Measurements from ENCODE around the gene IL4I1.

The IL4I1 gene

GRCh38 chr19:49877879-49878743, 18.6 kb downstream of the IL4I1 start:
- peak; percentile 93 for DNase-seq (ENCODE audit: low read depth)

- DNase-seq (ENCODE audit: low read depth): peak; percentile 88
Observed at GRCh38 chr19:49877020-49877878, 19.4 kb downstream of the IL4I1 start, which contains the start of the genes AKT1S1 and TBC1D17. TSS of gene AKT1S1 (minus strand) at chr19:49877355. CDS start at chr19:49873295, 4,060 bp downstream. TSS of gene TBC1D17 (plus strand) at chr19:49877702. CDS start at chr19:49877724, 22 bp downstream.

GRCh38 chr19:49876422-49877019, 20.2 kb downstream of the IL4I1 start:
- DNase-seq (ENCODE audit: low read depth): peak; percentile 83

GRCh38 chr19:49875857-49876421, 20.7 kb downstream of the IL4I1 start:
- no peak for DNase-seq (ENCODE audit: low read depth)

GRCh38 chr19:49875177-49875576, 21.5 kb downstream of the IL4I1 start:
- no peak for DNase-seq (ENCODE audit: low read depth)

- DNase-seq (ENCODE audit: low read depth): no peak
Observed at GRCh38 chr19:49874503-49875157, 22.1 kb downstream of the IL4I1 start.

GRCh38 chr19:49873834-49874233, 22.9 kb downstream of the IL4I1 start:
- no peak for DNase-seq (ENCODE audit: low read depth)

- no peak for DNase-seq (ENCODE audit: low read depth)
Observed at GRCh38 chr19:49873129-49873521, 23.6 kb downstream of the IL4I1 start.

- no peak for DNase-seq (ENCODE audit: low read depth)
Observed at GRCh38 chr19:49872245-49873128, 24.2 kb downstream of the IL4I1 start.

- no peak for DNase-seq (ENCODE audit: low read depth)
Observed at GRCh38 chr19:49871349-49871985, 25.2 kb downstream of the IL4I1 start.

- no peak for DNase-seq (ENCODE audit: low read depth)
Observed at GRCh38 chr19:49870309-49870901, 26.3 kb downstream of the IL4I1 start.

GRCh38 chr19:49869484-49870308, 27.0 kb downstream of the IL4I1 start:
- peak; percentile 68 for DNase-seq (ENCODE audit: low read depth)

- DNase-seq (ENCODE audit: low read depth): no peak
Observed at GRCh38 chr19:49869009-49869483, 27.6 kb downstream of the IL4I1 start.

- DNase-seq (ENCODE audit: low read depth): peak; percentile 87
Observed at GRCh38 chr19:49866933-49867782, 29.5 kb downstream of the IL4I1 start, which contains the start of gene PNKP. TSS of gene PNKP (minus strand) at chr19:49867576. CDS start at chr19:49867204, 372 bp downstream.

GRCh38 chr19:49864890-49865289, 31.8 kb downstream of the IL4I1 start:
- DNase-seq (ENCODE audit: low read depth): no peak

- DNase-seq (ENCODE audit: low read depth): no peak
Observed at GRCh38 chr19:49863935-49864320, 32.8 kb downstream of the IL4I1 start.

- DNase-seq (ENCODE audit: low read depth): no peak
Observed at GRCh38 chr19:49863254-49863934, 33.3 kb downstream of the IL4I1 start.

Data from stimulated activated CD8-positive, alpha-beta memory T cell treated with anti-CD3 and anti-CD28 coated beads, Interleukin-15, amount 100 ng/mL, for 24 hours (primary cell).